Activated naive CD8-positive, alpha-beta T cell treated with anti-CD3 and anti-CD28 coated beads for 36 hours (primary cell): Measurements from ENCODE around the gene KRTAP1-1. TPM values are rescaled to one million over a fixed set of nuclear protein-coding genes. Genes with fewer than 3 reads are reported as not detected.
"Not testable (repeated sequence)": the region's sequence is repeated elsewhere in the genome, so short reads cannot be mapped to it uniquely, and the experiment has no call there.

Experiments used
- DNase-seq: peaks from one replicate; pipeline ENCODE4 v3.0.0; 2021
- H3K27ac Mint-ChIP-seq: one replicate; pipeline ENCODE4 v1.8.0; 2022; ENCODE audit warnings: mild to moderate bottlenecking, moderate library complexity, mixed read lengths
- H3K27me3 Mint-ChIP-seq: one replicate; pipeline ENCODE4 v1.8.0; 2022; ENCODE audit warnings: mild to moderate bottlenecking, mixed read lengths
- H3K36me3 Mint-ChIP-seq: one replicate; pipeline ENCODE4 v1.8.0; 2021; ENCODE audit warnings: mild to moderate bottlenecking, mixed read lengths
- H3K4me1 Mint-ChIP-seq: one replicate; pipeline ENCODE4 v1.8.0; 2021; ENCODE audit warnings: mixed read lengths
- H3K4me3 Mint-ChIP-seq: one replicate; pipeline ENCODE4 v1.8.0; 2022; ENCODE audit warnings: mild to moderate bottlenecking, moderate library complexity, mixed read lengths
- H3K9me3 Mint-ChIP-seq: one replicate; pipeline ENCODE4 v1.8.0; 2022; ENCODE audit warnings: mixed read lengths
- total RNA-seq, 2 experiments: library from RNA; stranded (reverse); gene quantifications; one replicate each; pipeline ENCODE4 v1.2.3, GENCODE V29; 2021

The KRTAP1-1 gene
- total RNA-seq, 2 experiments from 2014 or later = not detected

DNA sequence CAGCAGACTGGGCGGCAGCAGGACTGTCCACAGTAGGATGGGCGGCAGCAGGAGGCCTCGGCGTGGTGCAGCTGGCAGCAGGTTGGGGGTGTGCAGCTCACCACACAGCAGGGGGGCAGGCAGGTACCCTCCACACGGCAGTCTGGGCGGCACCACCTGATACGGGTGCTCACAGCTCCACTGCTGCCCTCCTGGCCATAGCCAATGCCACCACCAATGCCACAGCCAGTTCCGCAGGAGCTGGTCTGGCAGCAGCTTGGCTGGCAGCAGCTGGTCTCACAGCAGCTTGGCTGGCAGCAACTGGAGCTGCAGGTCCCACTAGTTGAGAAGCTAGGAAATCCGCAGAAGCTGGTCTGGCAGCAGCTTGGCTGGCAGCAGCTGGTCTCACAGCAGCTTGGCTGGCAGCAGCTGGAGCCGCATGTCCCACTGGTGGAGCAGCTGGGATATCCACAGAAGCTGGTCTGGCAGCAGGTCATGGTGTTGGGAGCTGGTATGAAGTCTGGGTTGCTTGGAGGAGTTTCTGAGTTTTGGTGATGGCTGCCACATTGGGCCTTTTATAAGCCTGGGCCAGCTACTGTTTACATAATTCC, 6.8 kb downstream of the KRTAP1-1 start, which contains the start of gene KRTAP1-3:
Gene KRTAP1-3, minus strand, starts transcription at position 529 of the 590 bp plus-strand sequence. Its CDS starts 53 bp downstream, at position 476.
- DNase-seq, H3K4me3 Mint-ChIP-seq, H3K4me1 Mint-ChIP-seq, H3K9me3 Mint-ChIP-seq, H3K27me3 Mint-ChIP-seq, H3K36me3 Mint-ChIP-seq, H3K27ac Mint-ChIP-seq: not testable (repeated sequence)

- Mint-ChIP-seq H3K9me3 (no peaks in the 10 kb centered on the region), H3K27ac (no peak within 1 kb of the TSS), H3K4me1 (no peaks in the 10 kb centered on the region), H3K4me3 (no peak within 1 kb of the TSS), H3K36me3 (no peaks in the 10 kb centered on the region), H3K27me3 (peaks cover 5% of the 10 kb centered on the region)
- DNase-seq = no peak
Observed at GRCh38 chr17:41029633-41030245, 11.5 kb downstream of the KRTAP1-1 start, which contains the start of gene KRTAP1-4. Gene KRTAP1-4 (minus strand): TSS chr17:41030195. CDS start chr17:41030078, 117 bp downstream.

- Mint-ChIP-seq H3K36me3 (no peaks in the 10 kb centered on the region), H3K4me3 (no peak within 1 kb of the TSS), H3K4me1 (no peaks in the 10 kb centered on the region), H3K27ac (no peak within 1 kb of the TSS), H3K9me3 (no peaks in the 10 kb centered on the region), H3K27me3 (peaks cover 5% of the 10 kb centered on the region)
- no peak for DNase-seq
Observed at GRCh38 chr17:41026715-41027471, 14.4 kb downstream of the KRTAP1-1 start, which contains the start of gene KRTAP1-5. Gene KRTAP1-5 (minus strand): TSS chr17:41027208. CDS start chr17:41027155, 53 bp downstream.

DNA sequence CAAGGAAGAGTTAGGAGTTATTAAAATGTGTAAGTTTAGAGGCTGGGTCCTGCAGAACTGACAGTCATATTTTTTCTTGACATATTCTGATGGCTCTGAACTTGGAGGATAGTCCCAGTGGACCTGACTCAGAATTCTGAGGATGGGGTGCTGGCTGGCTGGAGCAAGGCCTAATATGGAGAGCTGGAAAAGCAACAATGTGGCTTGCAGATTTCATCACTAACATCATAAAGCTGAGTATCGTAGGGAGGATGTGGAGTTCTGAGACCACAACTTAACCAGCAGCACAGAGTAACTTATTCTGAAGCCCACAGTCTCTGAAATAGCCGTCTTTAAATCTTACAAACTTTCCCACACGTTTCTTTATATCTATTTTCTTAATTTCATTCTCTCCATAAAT, 16.6 kb downstream of the KRTAP1-1 start:
- no peak for DNase-seq
- H3K27ac Mint-ChIP-seq = no peak overlapping the region
- no peaks in the 10 kb centered on the region for H3K4me1 Mint-ChIP-seq
- no peak overlapping the region for H3K4me3 Mint-ChIP-seq
- no peaks in the 10 kb centered on the region for H3K9me3 Mint-ChIP-seq
- H3K36me3 Mint-ChIP-seq = no peaks in the 10 kb centered on the region
- no peaks in the 10 kb centered on the region for H3K27me3 Mint-ChIP-seq

- Mint-ChIP-seq H3K4me3 (no peak overlapping the region), H3K27ac (no peak overlapping the region), H3K9me3 (no peaks in the 10 kb centered on the region), H3K36me3 (no peaks in the 10 kb centered on the region), H3K27me3 (peaks cover 5% of the 10 kb centered on the region), H3K4me1 (no peaks in the 10 kb centered on the region)
- no peak for DNase-seq
Observed at GRCh38 chr17:41020336-41020735, 20.9 kb downstream of the KRTAP1-1 start.

GRCh38 chr17:41019415-41019814, 21.8 kb downstream of the KRTAP1-1 start:
- no peaks in the 10 kb centered on the region for H3K36me3 Mint-ChIP-seq
- H3K9me3 Mint-ChIP-seq = no peaks in the 10 kb centered on the region
- H3K27me3 Mint-ChIP-seq = peaks cover 5% of the 10 kb centered on the region

GRCh38 chr17:41018541-41018940, 22.7 kb downstream of the KRTAP1-1 start:
- Mint-ChIP-seq H3K9me3 (no peaks in the 10 kb centered on the region), H3K36me3 (no peaks in the 10 kb centered on the region), H3K4me1 (no peaks in the 10 kb centered on the region), H3K27me3 (peaks cover 5% of the 10 kb centered on the region), H3K27ac (no peak overlapping the region), H3K4me3 (no peak overlapping the region)
- DNase-seq = no peak

More at GRCh38 chr17:41019415-41019814, 21.8 kb downstream of the KRTAP1-1 start:
- Mint-ChIP-seq H3K27ac (no peak overlapping the region), H3K4me1 (no peaks in the 10 kb centered on the region), H3K4me3 (no peak overlapping the region)
- DNase-seq = no peak

GRCh38 chr17:41016578-41017215, 24.6 kb downstream of the KRTAP1-1 start:
- peaks cover 5% of the 10 kb centered on the region for H3K27me3 Mint-ChIP-seq
- H3K36me3 Mint-ChIP-seq = no peaks in the 10 kb centered on the region

GRCh38 chr17:41015454-41015853, 25.8 kb downstream of the KRTAP1-1 start:
- no peak overlapping the region for H3K4me3 Mint-ChIP-seq
- H3K4me1 Mint-ChIP-seq = no peaks in the 10 kb centered on the region
- no peaks in the 10 kb centered on the region for H3K36me3 Mint-ChIP-seq
- H3K27ac Mint-ChIP-seq = no peak overlapping the region
- H3K9me3 Mint-ChIP-seq = no peaks in the 10 kb centered on the region
- no peak for DNase-seq
- peaks cover 5% of the 10 kb centered on the region for H3K27me3 Mint-ChIP-seq

More at GRCh38 chr17:41016578-41017215, 24.6 kb downstream of the KRTAP1-1 start:
- H3K4me1 Mint-ChIP-seq = no peaks in the 10 kb centered on the region
- H3K9me3 Mint-ChIP-seq = no peaks in the 10 kb centered on the region
- no peak overlapping the region for H3K4me3 Mint-ChIP-seq
- DNase-seq = no peak
- no peak overlapping the region for H3K27ac Mint-ChIP-seq

- H3K27ac Mint-ChIP-seq = no peak overlapping the region
- H3K4me1 Mint-ChIP-seq = no peaks in the 10 kb centered on the region
- peaks cover 5% of the 10 kb centered on the region for H3K27me3 Mint-ChIP-seq
- no peak overlapping the region for H3K4me3 Mint-ChIP-seq
- DNase-seq = no peak
- H3K36me3 Mint-ChIP-seq = no peaks in the 10 kb centered on the region
- no peaks in the 10 kb centered on the region for H3K9me3 Mint-ChIP-seq
Observed at GRCh38 chr17:41013606-41014005, 27.6 kb downstream of the KRTAP1-1 start.

DNA sequence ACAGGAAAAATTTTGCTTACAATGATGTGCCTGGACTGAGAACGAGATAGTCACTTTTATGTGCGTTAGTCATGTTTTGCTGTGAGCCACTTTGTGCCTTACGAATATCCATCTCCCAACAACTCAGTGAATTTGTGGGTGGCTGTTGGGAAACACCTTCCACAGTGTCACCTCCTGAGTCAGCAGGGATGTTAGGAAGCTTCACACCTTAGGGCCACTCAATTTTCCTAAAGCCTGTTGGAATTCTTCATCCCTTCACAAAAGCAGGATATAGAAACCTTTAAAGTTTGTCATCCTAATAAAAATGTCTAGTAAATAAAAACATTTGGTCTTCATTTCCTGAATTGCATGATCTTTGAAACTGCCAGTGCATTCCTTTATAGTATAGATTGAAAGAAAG, 28.1 kb downstream of the KRTAP1-1 start:
- Mint-ChIP-seq H3K36me3 (no peaks in the 10 kb centered on the region), H3K27me3 (peaks cover 5% of the 10 kb centered on the region), H3K4me3 (no peak overlapping the region), H3K9me3 (no peaks in the 10 kb centered on the region), H3K27ac (no peak overlapping the region), H3K4me1 (no peaks in the 10 kb centered on the region)
- DNase-seq = no peak

GRCh38 chr17:41012326-41013120, 28.7 kb downstream of the KRTAP1-1 start:
- H3K9me3 Mint-ChIP-seq = no peaks in the 10 kb centered on the region
- H3K36me3 Mint-ChIP-seq = no peaks in the 10 kb centered on the region
- H3K27ac Mint-ChIP-seq = no peak overlapping the region
- DNase-seq = no peak
- no peak overlapping the region for H3K4me3 Mint-ChIP-seq
- H3K27me3 Mint-ChIP-seq = peaks cover 1% of the 10 kb centered on the region
- H3K4me1 Mint-ChIP-seq = no peaks in the 10 kb centered on the region

DNA sequence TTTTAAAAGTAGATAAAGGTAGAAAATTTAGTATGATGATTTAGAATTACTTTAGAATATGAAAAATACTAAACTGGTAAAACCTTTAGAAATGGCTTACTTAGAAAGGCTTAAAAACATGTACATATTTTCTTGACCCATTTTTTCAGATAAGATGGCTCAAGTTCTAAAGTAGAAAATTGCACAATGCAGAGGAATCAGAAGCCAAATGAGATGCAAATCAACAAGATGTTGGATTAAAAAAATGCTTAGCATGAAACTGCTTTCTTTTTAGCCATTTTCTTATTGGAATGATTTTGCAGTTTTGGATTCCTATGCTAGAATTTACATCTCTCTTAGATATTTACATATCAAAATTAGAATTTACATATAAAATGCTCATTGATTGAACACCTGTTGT, 30.8 kb downstream of the KRTAP1-1 start:
- DNase-seq = no peak
- Mint-ChIP-seq H3K27ac (no peak overlapping the region), H3K9me3 (no peaks in the 10 kb centered on the region), H3K4me3 (no peak overlapping the region), H3K4me1 (no peaks in the 10 kb centered on the region), H3K36me3 (no peaks in the 10 kb centered on the region), H3K27me3 (no peaks in the 10 kb centered on the region)

DNA sequence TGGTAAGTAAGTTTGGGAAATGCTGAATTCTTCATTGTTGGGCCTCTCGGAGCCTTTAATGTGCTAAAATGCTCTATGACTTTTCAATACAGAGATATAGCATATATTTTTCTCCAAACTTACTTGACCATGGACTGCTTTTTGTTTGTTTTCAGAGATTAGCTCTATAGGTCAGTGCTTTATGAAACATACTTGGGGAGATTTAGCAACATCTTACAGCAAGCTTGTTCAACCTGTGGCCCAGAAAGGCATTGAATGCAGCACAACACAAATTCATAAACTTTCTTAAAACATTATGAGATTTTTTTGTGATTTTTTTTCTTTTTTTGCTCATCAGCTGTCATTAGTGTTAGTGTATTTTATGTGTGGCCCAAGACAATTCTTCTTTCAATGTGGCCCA, 31.3 kb downstream of the KRTAP1-1 start:
- DNase-seq = no peak
- no peak overlapping the region for H3K4me3 Mint-ChIP-seq
- H3K27me3 Mint-ChIP-seq = no peaks in the 10 kb centered on the region
- H3K4me1 Mint-ChIP-seq = no peaks in the 10 kb centered on the region
- H3K9me3 Mint-ChIP-seq = no peaks in the 10 kb centered on the region
- H3K36me3 Mint-ChIP-seq = no peaks in the 10 kb centered on the region
- no peak overlapping the region for H3K27ac Mint-ChIP-seq
